ENCODE measurements around the gene SAMD5.

The SAMD5 gene

GRCh38 chr6:147548921-147549475, 40.5 kb downstream of the SAMD5 start:
- no peaks in the 10 kb centered on the region for H3K36me3 ChIP-seq (ENCODE audit: control insufficient read depth, insufficient read depth, low read length)
- H3K27ac ChIP-seq (ENCODE audit: low read depth, low read length) = no peak overlapping the region
- H3K9me3 ChIP-seq (ENCODE audit: control insufficient read depth, insufficient read depth, low read length) = no peaks in the 10 kb centered on the region
- peaks cover 8% of the 10 kb centered on the region; the same call in 1 of the 2 replicates for H3K4me1 ChIP-seq (ENCODE audit: control insufficient read depth, insufficient read depth, low read length)
- no peak overlapping the region for H3K4me3 ChIP-seq (ENCODE audit: low read depth, low read length)
- H3K9ac ChIP-seq (ENCODE audit: low read depth, low read length) = no peak overlapping the region
- H3K27me3 ChIP-seq (ENCODE audit: control insufficient read depth, insufficient read depth, low read length) = no peaks in the 10 kb centered on the region

- Histone ChIP-seq H3K9me3 (ENCODE audit: control insufficient read depth, insufficient read depth, low read length) (no peaks in the 10 kb centered on the region), H3K4me1 (ENCODE audit: control insufficient read depth, insufficient read depth, low read length) (peaks cover 8% of the 10 kb centered on the region; the same call in 1 of the 2 replicates), H3K36me3 (ENCODE audit: control insufficient read depth, insufficient read depth, low read length) (no peaks in the 10 kb centered on the region), H3K27ac (ENCODE audit: low read depth, low read length) (no peak overlapping the region), H3K9ac (ENCODE audit: low read depth, low read length) (no peak overlapping the region), H3K27me3 (ENCODE audit: control insufficient read depth, insufficient read depth, low read length) (no peaks in the 10 kb centered on the region), H3K4me3 (ENCODE audit: low read depth, low read length) (no peak overlapping the region)
Measured at GRCh38 chr6:147549531-147549930, 41.0 kb downstream of the SAMD5 start.

GRCh38 chr6:147551976-147552375, 43.5 kb downstream of the SAMD5 start:
- Histone ChIP-seq H3K36me3 (ENCODE audit: control insufficient read depth, insufficient read depth, low read length) (no peaks in the 10 kb centered on the region), H3K4me1 (ENCODE audit: control insufficient read depth, insufficient read depth, low read length) (no peaks in the 10 kb centered on the region), H3K4me3 (ENCODE audit: low read depth, low read length) (no peak overlapping the region), H3K9me3 (ENCODE audit: control insufficient read depth, insufficient read depth, low read length) (no peaks in the 10 kb centered on the region), H3K27ac (ENCODE audit: low read depth, low read length) (no peak overlapping the region), H3K27me3 (ENCODE audit: control insufficient read depth, insufficient read depth, low read length) (no peaks in the 10 kb centered on the region), H3K9ac (ENCODE audit: low read depth, low read length) (no peak overlapping the region)

GRCh38 chr6:147553099-147553498, 44.6 kb downstream of the SAMD5 start:
- Histone ChIP-seq H3K27ac (ENCODE audit: low read depth, low read length) (no peak overlapping the region), H3K9me3 (ENCODE audit: control insufficient read depth, insufficient read depth, low read length) (no peaks in the 10 kb centered on the region), H3K36me3 (ENCODE audit: control insufficient read depth, insufficient read depth, low read length) (no peaks in the 10 kb centered on the region), H3K4me3 (ENCODE audit: low read depth, low read length) (no peak overlapping the region), H3K9ac (ENCODE audit: low read depth, low read length) (no peak overlapping the region), H3K4me1 (ENCODE audit: control insufficient read depth, insufficient read depth, low read length) (no peaks in the 10 kb centered on the region), H3K27me3 (ENCODE audit: control insufficient read depth, insufficient read depth, low read length) (no peaks in the 10 kb centered on the region)

GRCh38 chr6:147554281-147554680, 45.8 kb downstream of the SAMD5 start:
- H3K4me1 ChIP-seq (ENCODE audit: control insufficient read depth, insufficient read depth, low read length) = no peaks in the 10 kb centered on the region
- H3K9ac ChIP-seq (ENCODE audit: low read depth, low read length) = no peak overlapping the region
- no peak overlapping the region for H3K27ac ChIP-seq (ENCODE audit: low read depth, low read length)
- H3K27me3 ChIP-seq (ENCODE audit: control insufficient read depth, insufficient read depth, low read length) = no peaks in the 10 kb centered on the region
- H3K4me3 ChIP-seq (ENCODE audit: low read depth, low read length) = no peak overlapping the region
- no peaks in the 10 kb centered on the region for H3K9me3 ChIP-seq (ENCODE audit: control insufficient read depth, insufficient read depth, low read length)
- H3K36me3 ChIP-seq (ENCODE audit: control insufficient read depth, insufficient read depth, low read length) = no peaks in the 10 kb centered on the region

GRCh38 chr6:147559006-147559405, 50.5 kb downstream of the SAMD5 start:
- no peaks in the 10 kb centered on the region for H3K9me3 ChIP-seq (ENCODE audit: control insufficient read depth, insufficient read depth, low read length)
- no peaks in the 10 kb centered on the region for H3K36me3 ChIP-seq (ENCODE audit: control insufficient read depth, insufficient read depth, low read length)
- H3K27ac ChIP-seq (ENCODE audit: low read depth, low read length) = no peak overlapping the region

GRCh38 chr6:147560670-147561069, 52.2 kb downstream of the SAMD5 start:
- no peak overlapping the region for H3K27ac ChIP-seq (ENCODE audit: low read depth, low read length)
- no peak overlapping the region for H3K9ac ChIP-seq (ENCODE audit: low read depth, low read length)
- no peaks in the 10 kb centered on the region for H3K9me3 ChIP-seq (ENCODE audit: control insufficient read depth, insufficient read depth, low read length)
- H3K27me3 ChIP-seq (ENCODE audit: control insufficient read depth, insufficient read depth, low read length) = no peaks in the 10 kb centered on the region
- no peaks in the 10 kb centered on the region for H3K4me1 ChIP-seq (ENCODE audit: control insufficient read depth, insufficient read depth, low read length)
- no peak overlapping the region for H3K4me3 ChIP-seq (ENCODE audit: low read depth, low read length)
- H3K36me3 ChIP-seq (ENCODE audit: control insufficient read depth, insufficient read depth, low read length) = no peaks in the 10 kb centered on the region

More at GRCh38 chr6:147559006-147559405, 50.5 kb downstream of the SAMD5 start:
- H3K27me3 ChIP-seq (ENCODE audit: control insufficient read depth, insufficient read depth, low read length) = no peaks in the 10 kb centered on the region
- no peak overlapping the region for H3K4me3 ChIP-seq (ENCODE audit: low read depth, low read length)
- no peak overlapping the region for H3K9ac ChIP-seq (ENCODE audit: low read depth, low read length)
- H3K4me1 ChIP-seq (ENCODE audit: control insufficient read depth, insufficient read depth, low read length) = no peaks in the 10 kb centered on the region

- Histone ChIP-seq H3K36me3 (ENCODE audit: control insufficient read depth, insufficient read depth, low read length) (no peaks in the 10 kb centered on the region), H3K9me3 (ENCODE audit: control insufficient read depth, insufficient read depth, low read length) (no peaks in the 10 kb centered on the region), H3K9ac (ENCODE audit: low read depth, low read length) (no peak overlapping the region), H3K4me1 (ENCODE audit: control insufficient read depth, insufficient read depth, low read length) (no peaks in the 10 kb centered on the region), H3K27ac (ENCODE audit: low read depth, low read length) (no peak overlapping the region), H3K27me3 (ENCODE audit: control insufficient read depth, insufficient read depth, low read length) (no peaks in the 10 kb centered on the region), H3K4me3 (ENCODE audit: low read depth, low read length) (no peak overlapping the region)
Measured at GRCh38 chr6:147561726-147562125, 53.2 kb downstream of the SAMD5 start.

GRCh38 chr6:147563472-147563871, 55.0 kb downstream of the SAMD5 start:
- H3K4me1 ChIP-seq (ENCODE audit: control insufficient read depth, insufficient read depth, low read length) = no peaks in the 10 kb centered on the region
- H3K9ac ChIP-seq (ENCODE audit: low read depth, low read length) = no peak overlapping the region
- H3K4me3 ChIP-seq (ENCODE audit: low read depth, low read length) = no peak overlapping the region
- H3K9me3 ChIP-seq (ENCODE audit: control insufficient read depth, insufficient read depth, low read length) = no peaks in the 10 kb centered on the region
- no peaks in the 10 kb centered on the region for H3K27me3 ChIP-seq (ENCODE audit: control insufficient read depth, insufficient read depth, low read length)
- H3K27ac ChIP-seq (ENCODE audit: low read depth, low read length) = no peak overlapping the region
- no peaks in the 10 kb centered on the region for H3K36me3 ChIP-seq (ENCODE audit: control insufficient read depth, insufficient read depth, low read length)

GRCh38 chr6:147564556-147564955, 56.1 kb downstream of the SAMD5 start:
- Histone ChIP-seq H3K9ac (ENCODE audit: low read depth, low read length) (no peak overlapping the region), H3K27ac (ENCODE audit: low read depth, low read length) (no peak overlapping the region), H3K9me3 (ENCODE audit: control insufficient read depth, insufficient read depth, low read length) (no peaks in the 10 kb centered on the region), H3K36me3 (ENCODE audit: control insufficient read depth, insufficient read depth, low read length) (no peaks in the 10 kb centered on the region), H3K27me3 (ENCODE audit: control insufficient read depth, insufficient read depth, low read length) (no peaks in the 10 kb centered on the region), H3K4me1 (ENCODE audit: control insufficient read depth, insufficient read depth, low read length) (no peaks in the 10 kb centered on the region), H3K4me3 (ENCODE audit: low read depth, low read length) (no peak overlapping the region)

GRCh38 chr6:147566244-147566898, 57.9 kb downstream of the SAMD5 start:
- Histone ChIP-seq H3K4me3 (ENCODE audit: low read depth, low read length) (no peak overlapping the region), H3K27ac (ENCODE audit: low read depth, low read length) (no peak overlapping the region), H3K9ac (ENCODE audit: low read depth, low read length) (no peak overlapping the region), H3K27me3 (ENCODE audit: control insufficient read depth, insufficient read depth, low read length) (no peaks in the 10 kb centered on the region), H3K9me3 (ENCODE audit: control insufficient read depth, insufficient read depth, low read length) (no peaks in the 10 kb centered on the region), H3K4me1 (ENCODE audit: control insufficient read depth, insufficient read depth, low read length) (no peaks in the 10 kb centered on the region), H3K36me3 (ENCODE audit: control insufficient read depth, insufficient read depth, low read length) (no peaks in the 10 kb centered on the region)

Measured in HUES48 (cell line).